LNCaP clone FGC (cell line): ENCODE results near the gene SMCO4.
A peak's percentile ranks its signal among the peaks of the same experiment; 100 is the strongest.

ENCODE experiments used
- DNase-seq: peaks from one replicate; pipeline ENCODE4 v3.0.0-alpha.2; 2011; ENCODE audit warnings: low read depth
- H3K4me3 ChIP-seq: 2 replicates; pipeline ENCODE4 v1.5.1; 2011; ENCODE audit warnings: mild to moderate bottlenecking, low read depth, low read length, control low read depth
- TF ChIP-seq, protein P1 (sequence below): IDR thresholded peaks from 2 replicates; pipeline ENCODE4 v1.5.1; 2012; ENCODE audit warnings: mild to moderate bottlenecking; ENCODE audit not compliant: control insufficient read depth, insufficient read depth; ENCODE audit errors: extremely low read depth

Gene SMCO4

DNA sequence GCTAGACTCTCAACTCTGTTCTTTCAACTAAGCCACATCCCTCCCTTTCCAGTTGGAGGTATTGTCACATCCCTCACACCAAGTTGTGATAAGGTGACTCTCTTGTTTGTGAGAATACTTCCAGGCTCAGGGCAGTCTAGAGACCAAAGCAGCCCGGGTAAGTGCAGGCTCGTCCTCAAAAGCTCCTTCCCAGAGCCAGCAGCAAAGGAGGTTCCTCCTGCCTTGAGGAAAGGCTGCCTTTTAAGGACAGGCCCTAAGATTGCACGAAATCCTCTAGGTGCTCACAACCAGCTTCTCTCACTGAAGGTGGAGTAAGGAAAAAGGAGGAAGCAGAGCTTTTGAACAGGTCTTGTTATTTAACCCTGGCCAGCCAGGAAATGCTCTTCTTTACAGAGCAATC is 53.4 kb downstream of the SMCO4 start:
- H3K4me3 ChIP-seq: no peak overlapping the region
- TF ChIP-seq, protein P1, sequence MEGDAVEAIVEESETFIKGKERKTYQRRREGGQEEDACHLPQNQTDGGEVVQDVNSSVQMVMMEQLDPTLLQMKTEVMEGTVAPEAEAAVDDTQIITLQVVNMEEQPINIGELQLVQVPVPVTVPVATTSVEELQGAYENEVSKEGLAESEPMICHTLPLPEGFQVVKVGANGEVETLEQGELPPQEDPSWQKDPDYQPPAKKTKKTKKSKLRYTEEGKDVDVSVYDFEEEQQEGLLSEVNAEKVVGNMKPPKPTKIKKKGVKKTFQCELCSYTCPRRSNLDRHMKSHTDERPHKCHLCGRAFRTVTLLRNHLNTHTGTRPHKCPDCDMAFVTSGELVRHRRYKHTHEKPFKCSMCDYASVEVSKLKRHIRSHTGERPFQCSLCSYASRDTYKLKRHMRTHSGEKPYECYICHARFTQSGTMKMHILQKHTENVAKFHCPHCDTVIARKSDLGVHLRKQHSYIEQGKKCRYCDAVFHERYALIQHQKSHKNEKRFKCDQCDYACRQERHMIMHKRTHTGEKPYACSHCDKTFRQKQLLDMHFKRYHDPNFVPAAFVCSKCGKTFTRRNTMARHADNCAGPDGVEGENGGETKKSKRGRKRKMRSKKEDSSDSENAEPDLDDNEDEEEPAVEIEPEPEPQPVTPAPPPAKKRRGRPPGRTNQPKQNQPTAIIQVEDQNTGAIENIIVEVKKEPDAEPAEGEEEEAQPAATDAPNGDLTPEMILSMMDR: no peak
- DNase-seq: no peak

GRCh38 chr11:93487032-93487483 is 56.1 kb downstream of the SMCO4 start:
- TF ChIP-seq, protein P1: no peak
- no peak overlapping the region for H3K4me3 ChIP-seq
- no peak for DNase-seq

DNA sequence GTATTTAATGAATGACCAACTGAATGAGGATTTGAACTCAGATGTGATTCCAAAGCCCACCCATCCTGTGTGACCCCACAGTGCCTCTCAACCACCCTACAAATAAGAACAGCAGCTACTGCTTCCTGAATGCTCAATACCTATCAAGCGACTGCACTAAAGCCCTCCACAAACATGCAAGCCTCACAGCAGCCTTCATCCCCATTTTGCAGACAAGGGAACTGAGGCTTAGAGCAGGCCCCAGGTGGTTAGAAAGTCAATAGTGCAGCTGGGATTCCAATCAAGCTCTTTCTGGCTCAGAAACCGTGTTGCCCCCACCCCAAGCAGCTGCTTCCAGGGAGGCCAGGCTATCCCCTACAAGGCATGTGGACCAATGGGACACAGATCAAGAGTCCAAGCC is 57.2 kb downstream of the SMCO4 start:
- DNase-seq: no peak
- H3K4me3 ChIP-seq: no peak overlapping the region
- TF ChIP-seq, protein P1: no peak

DNA sequence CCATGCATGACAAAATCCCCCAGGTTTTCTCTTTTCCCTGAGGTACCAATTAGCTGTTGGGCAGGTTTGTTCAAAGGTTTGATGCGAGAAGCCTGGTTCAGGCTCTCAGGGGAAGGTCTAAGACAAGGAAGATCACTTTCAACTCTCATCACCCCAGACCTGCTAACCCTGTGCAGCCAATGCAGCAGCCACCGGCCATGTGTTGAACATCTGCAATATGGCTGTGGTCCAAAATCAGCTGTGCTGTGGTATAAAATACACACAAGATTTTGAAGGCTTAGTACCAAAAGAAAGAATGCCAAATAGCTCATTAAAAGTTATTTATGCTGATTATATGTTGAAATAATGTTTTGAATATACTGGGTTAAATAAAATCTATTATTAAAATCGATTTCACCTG is 58.5 kb downstream of the SMCO4 start:
- TF ChIP-seq, protein P1: no peak
- no peak overlapping the region for H3K4me3 ChIP-seq
- no peak for DNase-seq

GRCh38 chr11:93482556-93482955 is 60.6 kb downstream of the SMCO4 start:
- no peak overlapping the region for H3K4me3 ChIP-seq
- DNase-seq: no peak
- TF ChIP-seq, protein P1: no peak

GRCh38 chr11:93481696-93482095 is 61.5 kb downstream of the SMCO4 start:
- TF ChIP-seq, protein P1: peak; percentile 51
- no peak overlapping the region for H3K4me3 ChIP-seq
- no peak for DNase-seq

- DNase-seq: no peak
- no peak overlapping the region for H3K4me3 ChIP-seq
- TF ChIP-seq, protein P1: no peak
Measured at GRCh38 chr11:93481279-93481678, 61.9 kb downstream of the SMCO4 start.
